BJ (cell line): Measurements from ENCODE around the gene TM9SF3. TPM values are rescaled to one million over a fixed set of nuclear protein-coding genes. Genes with fewer than 3 reads are reported as not detected.

Experiments
- CTCF ChIA-PET: fragments of 350-600 bp; formaldehyde crosslinking; extraction: SDS; loops from one replicate; lab custom pipeline; 2021; ENCODE audit warnings: antibody characterized with exemption, inconsistent platforms; lab: Yijun Ruan, JAX
- POLR2A ChIA-PET: fragments of 300-600 bp; sonication (Branson Sonifier 250); formaldehyde crosslinking; extraction: SDS; loops from one replicate; lab custom pipeline; 2021; ENCODE audit warnings: antibody characterized with exemption; lab: Charles Lee
- DNase-seq: peaks from one replicate; pipeline ENCODE4 v3.0.0-alpha.2; 2011; ENCODE audit warnings: low read depth
- H3K27me3 ChIP-seq: 2 replicates; pipeline ENCODE4 v1.6.0; 2011; ENCODE audit warnings: low read length; ENCODE audit not compliant: control insufficient read depth, insufficient read depth
- H3K36me3 ChIP-seq: 2 replicates; pipeline ENCODE4 v1.5.1; 2011; ENCODE audit warnings: low read length; ENCODE audit not compliant: control insufficient read depth, insufficient read depth
- H3K4me3 ChIP-seq: 2 replicates; pipeline ENCODE4 v1.5.1; 2011; ENCODE audit warnings: low read depth, mild to moderate bottlenecking, control low read depth, low read length
- CTCF ChIP-seq: IDR thresholded peaks from 2 replicates; pipeline ENCODE4 v1.5.1; 2011; ENCODE audit warnings: low read depth, mild to moderate bottlenecking, control low read depth, inconsistent platforms, low read length, moderate library complexity; ENCODE audit not compliant: insufficient read depth
- polyA plus RNA-seq: library from polyadenylated mRNA; depleted of rRNA; stranded (reverse); fragments of >200 nt; gene quantifications from 2 replicates; pipeline ENCODE4 v1.2.3, GENCODE V29; 2011

Gene TM9SF3
- polyA plus RNA-seq, 1 experiment: 27.0 TPM

- Histone ChIP-seq H3K36me3 (peaks cover 1% of the 10 kb centered on the region; the same call in 1 of the 2 replicates), H3K27me3 (no peaks in the 10 kb centered on the region), H3K4me3 (no peak overlapping the region)
- ChIA-PET POLR2A (interaction anchor here (0.6 kb wide), 1 partner anchor 10 kb away, joined by 3 read pairs; no protein-coding TSS in a partner anchor), CTCF (no interaction called here)
- DNase-seq: peak; percentile 33
- no peak for TF ChIP-seq CTCF
These were observed 16.3 kb downstream of the TM9SF3 start for GRCh38 chr10:96570511-96570910.

- no peak for DNase-seq
- H3K27me3 ChIP-seq: no peaks in the 10 kb centered on the region
- CTCF ChIA-PET: no interaction called here
- no peak for TF ChIP-seq CTCF
- no peak overlapping the region for H3K4me3 ChIP-seq
- POLR2A ChIA-PET: no interaction called here
- 0 out of 2 replicates have a peak, but pooled peaks cover 1% of the 10 kb centered on the region for H3K36me3 ChIP-seq
These were observed 18.4 kb downstream of the TM9SF3 start for GRCh38 chr10:96568402-96568801.

- Histone ChIP-seq H3K36me3 (peaks cover 1% of the 10 kb centered on the region; the same call in 1 of the 2 replicates), H3K27me3 (no peaks in the 10 kb centered on the region), H3K4me3 (no peak overlapping the region)
- ChIA-PET CTCF (interaction anchor here (0.8 to 1.3 kb wide), 2 partner anchors 9 to 190 kb away, joined by 4 to 5 read pairs; no protein-coding TSS in a partner anchor), POLR2A (no interaction called here)
- peak; percentile 27 for DNase-seq
- no peak for TF ChIP-seq CTCF
These were observed 21.0 kb downstream of the TM9SF3 start for GRCh38 chr10:96565774-96566173.

- no peak overlapping the region for H3K4me3 ChIP-seq
- H3K27me3 ChIP-seq: no peaks in the 10 kb centered on the region
- DNase-seq: no peak
- no peak for TF ChIP-seq CTCF
- POLR2A ChIA-PET: interaction anchor here (0.6 kb wide), 1 partner anchor 10 kb away, joined by 3 read pairs; no protein-coding TSS in a partner anchor
- CTCF ChIA-PET: interaction anchor here (1.1 kb wide), 1 partner anchor 22 kb away, joined by 3 read pairs; no protein-coding TSS in a partner anchor
- peaks cover 2% of the 10 kb centered on the region for H3K36me3 ChIP-seq
These were observed 25.6 kb downstream of the TM9SF3 start for GRCh38 chr10:96560966-96561887.

GRCh38 chr10:96560489-96560888 is 26.3 kb downstream of the TM9SF3 start:
- no peaks in the 10 kb centered on the region for H3K27me3 ChIP-seq

More at GRCh38 chr10:96560489-96560888, 26.3 kb downstream of the TM9SF3 start:
- TF ChIP-seq CTCF: no peak
- no peak overlapping the region for H3K4me3 ChIP-seq
- DNase-seq: no peak
- CTCF ChIA-PET: interaction anchor here (1.0 kb wide), 1 partner anchor 185 kb away, joined by 3 read pairs; no protein-coding TSS in a partner anchor
- POLR2A ChIA-PET: interaction anchor here (0.6 kb wide), 1 partner anchor 10 kb away, joined by 3 read pairs; no protein-coding TSS in a partner anchor
- H3K36me3 ChIP-seq: peaks cover 2% of the 10 kb centered on the region
